ENCODE measurements around the gene DSN1. TPM values are rescaled to one million over a fixed set of nuclear protein-coding genes. Genes with fewer than 3 reads are reported as not detected.
A peak's percentile ranks its signal among the peaks of the same experiment; 100 is the strongest.

Gene DSN1
- total RNA-seq, 1 experiment from 2014 or later, result 27.9 TPM

GRCh38 chr20:36793294-36794115 is 19.9 kb upstream of the DSN1 start:
- RAD21 ChIA-PET (ENCODE audit: low non-redundant PET in 1 of 2, low total read pairs in 2 of 2, uncharacterized antibody in 2 of 2, unreplicated experiment in 2 of 2), result no interaction called here
- Histone ChIP-seq H3K4me1 (ENCODE audit: control insufficient read depth in 1 of 2, insufficient read depth in 2 of 2, low read length in 2 of 2) (peaks cover 0 to 2% of the 10 kb centered on the region in 2 experiments; a peak in 1 of 4 replicates), H3K9me2 (ENCODE audit: insufficient read depth) (no peaks in the 10 kb centered on the region), H3K4me3 (replicated peaks in 1 of 2; ENCODE audit: low read depth in 1 of 2, low read length in 2 of 2) (no peak overlapping the region), H3K79me2 (ENCODE audit: insufficient read depth, low read length) (no peaks in the 10 kb centered on the region), H3K27me3 (ENCODE audit: insufficient read depth, low read length) (no peaks in the 10 kb centered on the region), H3K4me2 (ENCODE audit: low read length) (no peak overlapping the region), H3K27ac (ENCODE audit: low read depth, low read length) (no peak overlapping the region), H2AFZ (ENCODE audit: low read depth, low read length, poor library complexity, severe bottlenecking) (no peak overlapping the region), H4K20me1 (ENCODE audit: insufficient read depth) (no peaks in the 10 kb centered on the region), H3K9me3 (ENCODE audit: control insufficient read depth in 1 of 2, insufficient read depth in 1 of 2, low read depth in 1 of 2, low read length in 2 of 2) (no peaks in the 10 kb centered on the region), H3K36me3 (ENCODE audit: control insufficient read depth in 1 of 2, insufficient read depth in 2 of 2, low read length in 2 of 2) (peaks cover 18 to 25% of the 10 kb centered on the region in 2 experiments), H3K9ac (ENCODE audit: low read length) (no peak overlapping the region)
- ATAC-seq (no peak), DNase-seq (ENCODE audit: low read depth, low spot score) (no peak)
- CTCF ChIA-PET, result interaction anchor here (1.4 kb wide), 1 partner anchor 15 kb away, joined by 12 read pairs; no protein-coding TSS in a partner anchor
- BruUV-seq (replicated peaks), result no TSS peak
- intact Hi-C loops (cut with micrococcal nuclease), result no loop called here
- TF ChIP-seq YY1 (IDR thresholded peaks at IDR 0.05; ENCODE audit: extremely low read depth, insufficient replicate concordance, low read depth, low read length), result no peak
- no peak for TF ChIP-seq CEBPB (IDR thresholded peaks at IDR 0.05; ENCODE audit: low read depth)
- TF ChIP-seq CBX3 (IDR thresholded peaks at IDR 0.05; ENCODE audit: low read depth), result no peak
- no peak for TF ChIP-seq EZH2 (IDR thresholded peaks at IDR 0.05)
- TF ChIP-seq TCF7L2 (IDR thresholded peaks at IDR 0.05; ENCODE audit: borderline replicate concordance, extremely low read depth, insufficient read depth, insufficient read length), result no peak
- TF ChIP-seq POLR2A (IDR thresholded peaks at IDR 0.05; ENCODE audit: borderline replicate concordance, extremely low read depth, insufficient read depth, insufficient read length), result no peak
- POLR2A ChIA-PET, result no interaction called here

GRCh38 chr20:36792422-36792821 is 18.9 kb upstream of the DSN1 start:
- no peak overlapping the region for H3K4me2 ChIP-seq (ENCODE audit: low read length)
- RAD21 ChIA-PET (ENCODE audit: low non-redundant PET in 1 of 2, low total read pairs in 2 of 2, uncharacterized antibody in 2 of 2, unreplicated experiment in 2 of 2), result interaction anchor here in 1 of 2 experiments (1.0 kb wide), 1 partner anchor 16 kb away, joined by 3 read pairs; no protein-coding TSS in a partner anchor
- no peak overlapping the region for H3K27ac ChIP-seq (ENCODE audit: low read depth, low read length)
- peaks cover 18 to 19% of the 10 kb centered on the region in 2 experiments for H3K36me3 ChIP-seq (ENCODE audit: control insufficient read depth in 1 of 2, insufficient read depth in 2 of 2, low read length in 2 of 2)
- H3K4me1 ChIP-seq (ENCODE audit: control insufficient read depth in 1 of 2, insufficient read depth in 2 of 2, low read length in 2 of 2), result peaks cover 0 to 2% of the 10 kb centered on the region in 2 experiments; a peak in 1 of 4 replicates
- no peak overlapping the region for H2AFZ ChIP-seq (ENCODE audit: low read depth, low read length, poor library complexity, severe bottlenecking)
- H4K20me1 ChIP-seq (ENCODE audit: insufficient read depth), result no peaks in the 10 kb centered on the region
- BruUV-seq (replicated peaks), result no TSS peak
- CTCF ChIA-PET, result interaction anchor here (0.8 to 1.4 kb wide), 7 partner anchors 17 to 94 kb away, joined by 3 to 12 read pairs (median 4); partner anchors contain the start of gene DSN1
- POLR2A ChIA-PET, result interaction anchor here (0.5 to 1.0 kb wide), 2 partner anchors 16 to 587 kb away, joined by 4 read pairs; no protein-coding TSS in a partner anchor
- no peaks in the 10 kb centered on the region for H3K27me3 ChIP-seq (ENCODE audit: insufficient read depth, low read length)
- DNase-seq (ENCODE audit: low read depth, low spot score) (peak; percentile 57), ATAC-seq (peak; percentile 99)
- no peak overlapping the region for H3K9ac ChIP-seq (ENCODE audit: low read length)
- no peaks in the 10 kb centered on the region for H3K9me3 ChIP-seq (ENCODE audit: control insufficient read depth in 1 of 2, insufficient read depth in 1 of 2, low read depth in 1 of 2, low read length in 2 of 2)
- H3K79me2 ChIP-seq (ENCODE audit: insufficient read depth, low read length), result no peaks in the 10 kb centered on the region
- H3K9me2 ChIP-seq (ENCODE audit: insufficient read depth), result no peaks in the 10 kb centered on the region
- no peak overlapping the region for H3K4me3 ChIP-seq (replicated peaks in 1 of 2; ENCODE audit: low read depth in 1 of 2, low read length in 2 of 2)
- peak; percentile 45 to 67 (median 52); a peak in 5 of 6 replicates for TF ChIP-seq CTCF (IDR thresholded peaks at IDR 0.05 in 2 of 3, conservative IDR thresholded peaks at IDR 0.05 in 1 of 3; ENCODE audit: borderline replicate concordance in 1 of 3, insufficient read depth in 1 of 3, low read depth in 2 of 3, low read length in 2 of 3)
- no peak for TF ChIP-seq FOSL1 (IDR thresholded peaks at IDR 0.05; ENCODE audit: low read depth)
- no peak for TF ChIP-seq SIN3A (IDR thresholded peaks at IDR 0.05; ENCODE audit: low read depth)
- TF ChIP-seq SRF (IDR thresholded peaks at IDR 0.05; ENCODE audit: low read depth), result no peak
- no peak for TF ChIP-seq CEBPB (IDR thresholded peaks at IDR 0.05; ENCODE audit: low read depth)
- TF ChIP-seq ATF3 (IDR thresholded peaks at IDR 0.05), result no peak
- peak; percentile 51 for TF ChIP-seq RAD21 (IDR thresholded peaks at IDR 0.05; ENCODE audit: low read depth)
- no peak for TF ChIP-seq POLR2AphosphoS5 (IDR thresholded peaks at IDR 0.05; ENCODE audit: low read depth, low read length)
- no peak for TF ChIP-seq EZH2phosphoT487 (IDR thresholded peaks at IDR 0.05; ENCODE audit: borderline replicate concordance)
- TF ChIP-seq ZFX (IDR thresholded peaks at IDR 0.05), result no peak
- TF ChIP-seq MAX (IDR thresholded peaks at IDR 0.05), result no peak
- intact Hi-C loops (cut with micrococcal nuclease), result loop anchor here (1.0 kb wide), 1 partner anchor 93 kb away; no protein-coding TSS in a partner anchor
